Osteocyte (in vitro differentiated cells): ENCODE results near the gene ZC3H12D. TPM values are rescaled to one million over a fixed set of nuclear protein-coding genes. Genes with fewer than 3 reads are reported as not detected.

ENCODE experiments used
- DNase-seq: peaks from one replicate; pipeline ENCODE4 v3.0.0; 2021; ENCODE audit warnings: mixed read lengths; ENCODE audit not compliant: unreplicated experiment; ENCODE audit errors: extremely low spot score
- H3K27ac Mint-ChIP-seq: one replicate; pipeline ENCODE4 v1.8.0; 2021; ENCODE audit warnings: mild to moderate bottlenecking, mixed read lengths; ENCODE audit not compliant: unreplicated experiment
- H3K27me3 Mint-ChIP-seq: one replicate; pipeline ENCODE4 v1.8.0; 2021; ENCODE audit warnings: mixed read lengths; ENCODE audit not compliant: unreplicated experiment
- H3K36me3 Mint-ChIP-seq: one replicate; pipeline ENCODE4 v1.8.0; 2021; ENCODE audit warnings: mixed read lengths; ENCODE audit not compliant: unreplicated experiment
- H3K4me1 Mint-ChIP-seq: one replicate; pipeline ENCODE4 v1.8.0; 2021; ENCODE audit warnings: mixed read lengths; ENCODE audit not compliant: unreplicated experiment
- H3K4me3 Mint-ChIP-seq: one replicate; pipeline ENCODE4 v1.8.0; 2021; ENCODE audit warnings: mild to moderate bottlenecking, moderate library complexity, mixed read lengths; ENCODE audit not compliant: unreplicated experiment
- H3K9me3 Mint-ChIP-seq: one replicate; pipeline ENCODE4 v1.8.0; 2021; ENCODE audit warnings: mixed read lengths; ENCODE audit not compliant: unreplicated experiment
- long read RNA-seq: library from polyadenylated mRNA; unstranded; transcript quantifications from one replicate; pipeline ENCODE4 v2.0.0, GENCODE V29; 2021
- total RNA-seq: library from RNA; stranded (reverse); gene quantifications from 2 replicates; pipeline ENCODE4 v1.2.1, GENCODE V29; 2021
- TF ChIP-seq, protein P1 (sequence below): fragments of 200-600 bp; sonication (generic); IDR thresholded peaks from 2 replicates; pipeline ENCODE4 v1.5.0; 2021; ENCODE audit warnings: antibody characterized with exemption, mild to moderate bottlenecking, moderate library complexity

ZC3H12D gene
- total RNA-seq, result 0.21 TPM in 1 of 2 replicates, not detected in the other
- long read RNA-seq, result 0 reads

DNA sequence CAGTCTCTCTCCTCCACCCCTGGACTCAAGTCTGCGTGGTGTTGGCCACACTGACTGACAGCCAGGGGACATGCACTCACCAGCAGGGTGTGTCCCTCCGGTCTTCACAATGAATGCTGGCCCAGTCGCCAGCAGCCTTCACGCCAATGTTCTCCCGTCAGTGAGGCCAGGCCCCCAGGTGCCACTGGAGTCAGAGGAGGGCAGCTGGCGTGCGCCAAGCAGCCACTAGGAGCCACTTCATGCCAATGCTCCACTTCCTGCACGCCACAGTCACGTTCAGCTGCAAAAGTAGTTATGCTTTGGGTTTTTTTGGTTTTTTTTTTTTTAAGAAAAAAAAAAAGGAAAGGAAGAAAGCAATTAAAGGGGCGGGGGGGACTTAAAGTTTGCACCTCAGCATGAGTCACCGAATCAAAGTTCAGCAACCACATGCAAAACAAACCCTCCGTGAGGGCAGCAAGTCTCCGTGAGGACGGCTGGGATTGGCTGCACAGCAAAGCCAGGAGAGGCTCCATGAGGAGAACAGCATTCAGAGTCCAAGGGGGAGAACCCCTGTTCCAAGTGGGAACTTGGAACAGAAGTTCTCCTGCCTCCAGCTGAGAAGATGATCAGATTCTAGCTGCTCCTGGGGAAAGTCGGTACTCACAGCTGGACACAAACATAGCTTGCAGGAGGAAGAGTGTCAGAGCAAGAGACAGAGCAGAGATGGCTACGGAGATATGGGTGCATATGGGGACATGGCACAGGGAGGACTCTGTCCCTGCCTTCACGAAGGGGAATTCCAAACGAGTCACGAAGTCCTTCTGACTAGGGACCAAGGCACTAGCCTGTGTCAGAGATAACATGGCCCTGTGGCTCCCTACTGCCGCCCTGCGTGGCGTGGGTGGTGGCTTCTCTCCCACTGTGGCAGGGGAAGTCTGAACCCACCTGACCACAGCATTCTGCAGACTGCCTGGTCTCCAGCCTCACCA, at the start of gene ZC3H12D:
TSS of gene ZC3H12D (minus strand) at position 282 of the 968 bp plus-strand sequence. CDS start 10,471 bp downstream, outside the sequence.
- Mint-ChIP-seq H3K4me3 (no peak within 1 kb of the TSS), H3K27me3 (no peaks in the 10 kb centered on the region), H3K4me1 (peaks cover 42% of the 10 kb centered on the region), H3K36me3 (no peaks in the 10 kb centered on the region), H3K9me3 (no peaks in the 10 kb centered on the region), H3K27ac (peak within 1 kb of the TSS; percentile 56)
- TF ChIP-seq, protein P1, sequence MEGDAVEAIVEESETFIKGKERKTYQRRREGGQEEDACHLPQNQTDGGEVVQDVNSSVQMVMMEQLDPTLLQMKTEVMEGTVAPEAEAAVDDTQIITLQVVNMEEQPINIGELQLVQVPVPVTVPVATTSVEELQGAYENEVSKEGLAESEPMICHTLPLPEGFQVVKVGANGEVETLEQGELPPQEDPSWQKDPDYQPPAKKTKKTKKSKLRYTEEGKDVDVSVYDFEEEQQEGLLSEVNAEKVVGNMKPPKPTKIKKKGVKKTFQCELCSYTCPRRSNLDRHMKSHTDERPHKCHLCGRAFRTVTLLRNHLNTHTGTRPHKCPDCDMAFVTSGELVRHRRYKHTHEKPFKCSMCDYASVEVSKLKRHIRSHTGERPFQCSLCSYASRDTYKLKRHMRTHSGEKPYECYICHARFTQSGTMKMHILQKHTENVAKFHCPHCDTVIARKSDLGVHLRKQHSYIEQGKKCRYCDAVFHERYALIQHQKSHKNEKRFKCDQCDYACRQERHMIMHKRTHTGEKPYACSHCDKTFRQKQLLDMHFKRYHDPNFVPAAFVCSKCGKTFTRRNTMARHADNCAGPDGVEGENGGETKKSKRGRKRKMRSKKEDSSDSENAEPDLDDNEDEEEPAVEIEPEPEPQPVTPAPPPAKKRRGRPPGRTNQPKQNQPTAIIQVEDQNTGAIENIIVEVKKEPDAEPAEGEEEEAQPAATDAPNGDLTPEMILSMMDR, result peak; percentile 33
- DNase-seq, result no peak

DNA sequence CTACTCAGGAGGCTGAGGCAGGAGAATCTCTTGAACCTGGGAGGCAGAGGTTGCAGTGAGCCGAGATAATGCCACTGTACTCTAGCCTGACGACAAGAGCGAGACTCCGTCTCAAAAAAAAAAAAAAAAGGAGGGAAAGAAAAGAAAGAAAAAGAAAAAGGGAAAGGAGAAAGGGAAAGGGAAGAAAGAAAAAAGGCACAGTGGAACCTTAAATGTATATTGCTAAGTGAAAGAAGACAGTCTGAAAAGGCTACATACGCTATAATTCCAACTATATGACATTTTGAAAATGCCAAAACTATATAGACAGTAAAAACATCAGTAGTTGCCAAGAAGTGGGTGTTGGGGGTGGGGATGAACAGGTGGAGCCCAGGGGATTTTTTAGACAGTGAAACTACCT, 44.8 kb upstream of the ZC3H12D start:
- DNase-seq, result no peak
- Mint-ChIP-seq H3K36me3 (peaks cover 43% of the 10 kb centered on the region), H3K4me1 (no peaks in the 10 kb centered on the region), H3K27ac (no peak overlapping the region), H3K9me3 (no peaks in the 10 kb centered on the region), H3K27me3 (no peaks in the 10 kb centered on the region), H3K4me3 (no peak overlapping the region)
- TF ChIP-seq, protein P1, result no peak

DNA sequence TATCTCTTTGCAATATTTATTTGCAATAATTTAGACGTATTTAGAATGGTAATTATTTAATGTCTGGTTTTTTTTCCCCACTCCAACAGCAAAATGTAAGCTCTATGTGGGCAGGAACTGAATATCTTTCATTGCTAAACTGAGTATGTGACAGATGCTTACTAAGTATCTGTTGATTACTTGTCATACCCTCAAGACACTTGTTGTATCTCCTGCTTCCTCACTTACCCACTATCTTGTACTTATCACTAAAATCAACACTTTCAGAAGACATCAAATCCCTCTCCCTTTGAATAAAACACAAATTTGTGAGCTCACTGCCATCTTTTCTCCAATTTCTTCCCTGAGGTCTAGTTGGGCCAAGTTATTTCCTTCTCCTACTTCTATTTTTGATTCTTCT, 30.7 kb upstream of the ZC3H12D start:
- DNase-seq, result no peak
- TF ChIP-seq, protein P1, result no peak
- no peaks in the 10 kb centered on the region for H3K27me3 Mint-ChIP-seq
- peaks cover 35% of the 10 kb centered on the region for H3K36me3 Mint-ChIP-seq
- H3K4me1 Mint-ChIP-seq, result peaks cover 3% of the 10 kb centered on the region
- H3K9me3 Mint-ChIP-seq, result no peaks in the 10 kb centered on the region
- H3K4me3 Mint-ChIP-seq, result no peak overlapping the region
- H3K27ac Mint-ChIP-seq, result no peak overlapping the region

DNA sequence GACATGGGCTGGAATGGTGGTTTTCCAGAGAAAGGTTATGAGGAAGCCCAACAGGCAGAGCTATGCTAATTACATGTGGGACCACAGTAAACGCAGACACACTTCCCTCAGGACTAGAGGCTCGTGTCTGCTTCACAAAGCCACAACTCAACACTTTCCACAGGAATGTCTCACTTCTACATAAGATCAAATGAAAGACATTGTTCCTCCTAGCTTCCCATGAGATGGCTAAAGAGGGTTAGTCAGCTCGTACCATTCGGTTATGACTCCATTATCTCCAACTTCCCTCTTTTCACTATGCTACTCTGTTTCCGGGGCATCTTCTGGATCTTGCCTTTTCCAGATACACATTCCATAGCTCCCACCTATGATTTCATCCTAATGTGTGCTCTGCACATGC, 29.1 kb upstream of the ZC3H12D start:
- TF ChIP-seq, protein P1, result no peak
- Mint-ChIP-seq H3K4me3 (no peak overlapping the region), H3K9me3 (no peaks in the 10 kb centered on the region), H3K27ac (no peak overlapping the region), H3K27me3 (no peaks in the 10 kb centered on the region), H3K36me3 (peaks cover 38% of the 10 kb centered on the region), H3K4me1 (peaks cover 9% of the 10 kb centered on the region)
- DNase-seq, result no peak

DNA sequence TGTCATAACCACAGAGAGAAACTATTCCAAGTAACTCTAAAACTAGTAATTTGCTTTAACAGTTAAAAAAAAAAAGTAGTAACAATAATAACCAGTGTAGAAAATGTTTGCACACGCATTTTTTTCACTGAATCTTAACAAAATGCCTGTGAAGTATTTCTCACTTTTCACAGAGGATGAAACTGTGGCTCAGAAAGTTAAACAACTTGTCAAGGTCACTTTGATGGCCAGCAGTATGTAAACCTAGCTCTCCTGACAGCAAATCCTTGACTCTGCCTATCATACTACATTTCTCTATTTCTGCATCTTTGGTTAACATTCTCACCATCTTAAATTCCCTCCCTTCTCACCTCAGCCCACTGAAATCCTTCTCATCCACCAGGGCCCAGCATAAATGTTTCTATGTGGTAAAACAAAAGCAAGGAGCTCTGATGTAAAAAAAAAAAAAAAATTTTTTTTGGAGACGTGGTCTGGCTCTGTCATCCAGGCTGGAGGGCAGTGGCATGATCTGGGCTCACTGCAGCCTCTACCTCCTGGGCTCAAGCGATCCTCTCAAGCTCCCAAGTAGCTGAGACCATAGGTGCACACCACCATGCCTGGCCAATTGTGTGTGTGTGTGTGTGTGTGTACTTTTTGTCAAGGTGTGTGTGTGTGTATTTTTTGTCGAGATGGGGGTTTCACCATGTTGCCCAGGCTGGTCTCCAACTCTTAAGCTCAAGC, 26.1 kb upstream of the ZC3H12D start:
- Mint-ChIP-seq H3K9me3 (no peaks in the 10 kb centered on the region), H3K4me1 (peaks cover 19% of the 10 kb centered on the region), H3K4me3 (no peak overlapping the region), H3K36me3 (peaks cover 35% of the 10 kb centered on the region), H3K27me3 (no peaks in the 10 kb centered on the region), H3K27ac (no peak overlapping the region)
- no peak for DNase-seq
- TF ChIP-seq, protein P1, result no peak
